ENCODE data around the gene DNAJC18. TPM values are rescaled to one million over a fixed set of nuclear protein-coding genes. Genes with fewer than 3 reads are reported as not detected.
"Not testable (repeated sequence)": the region's sequence is repeated elsewhere in the genome, so short reads cannot be mapped to it uniquely, and the experiment has no call there.

Gene DNAJC18
- total RNA-seq, 2 experiments from 2014 or later: 54.1 to 56.0 TPM

GRCh38 chr5:139387611-139388197, 51.6 kb downstream of the DNAJC18 start:
- H3K9me3 Mint-ChIP-seq: no peaks in the 10 kb centered on the region
- no peak for DNase-seq
- peaks cover 52% of the 10 kb centered on the region for H3K4me1 Mint-ChIP-seq (ENCODE audit: low read depth)
- H3K27me3 Mint-ChIP-seq: no peaks in the 10 kb centered on the region
- ChIA-PET CTCF (interaction anchor here (1.1 kb wide), 1 partner anchor 35 kb away, joined by 3 read pairs; no protein-coding TSS in a partner anchor), POLR2A (no interaction called here)
- intact Hi-C loops (cut with micrococcal nuclease): no loop called here
- H3K36me3 Mint-ChIP-seq: peaks cover 4% of the 10 kb centered on the region
- peak overlapping the region; percentile 38 for H3K27ac Mint-ChIP-seq
- no peak overlapping the region for H3K4me3 Mint-ChIP-seq

GRCh38 chr5:139386956-139387355, 52.4 kb downstream of the DNAJC18 start:
- CTCF ChIA-PET: interaction anchor here (2.0 kb wide), 1 partner anchor 15 kb away, joined by 7 read pairs; no protein-coding TSS in a partner anchor
- H3K4me1 Mint-ChIP-seq (ENCODE audit: low read depth): peaks cover 52% of the 10 kb centered on the region
- H3K27me3 Mint-ChIP-seq; intact Hi-C loops (cut with micrococcal nuclease); H3K27ac Mint-ChIP-seq; DNase-seq; H3K9me3 Mint-ChIP-seq; H3K36me3 Mint-ChIP-seq; H3K4me3 Mint-ChIP-seq; POLR2A ChIA-PET: not testable (repeated sequence)

GRCh38 chr5:139386050-139386438, 53.3 kb downstream of the DNAJC18 start:
- intact Hi-C loops (cut with micrococcal nuclease): no loop called here
- Mint-ChIP-seq H3K4me3 (no peak overlapping the region), H3K4me1 (ENCODE audit: low read depth) (peaks cover 43% of the 10 kb centered on the region), H3K9me3 (no peaks in the 10 kb centered on the region), H3K27me3 (no peaks in the 10 kb centered on the region), H3K27ac (peak overlapping the region; percentile 77), H3K36me3 (no peaks in the 10 kb centered on the region)
- no peak for DNase-seq
- ChIA-PET POLR2A (no interaction called here), CTCF (interaction anchor here (0.9 to 2.0 kb wide), 2 partner anchors 16 to 44 kb away, joined by 3 to 7 read pairs; partner anchors contain the start of gene PAIP2)

GRCh38 chr5:139385061-139386049, 54.0 kb downstream of the DNAJC18 start:
- intact Hi-C loops (cut with micrococcal nuclease): no loop called here
- H3K27me3 Mint-ChIP-seq: no peaks in the 10 kb centered on the region
- ChIA-PET POLR2A (interaction anchor here (0.6 to 1.1 kb wide), 3 partner anchors 10 to 515 kb away, joined by 3 read pairs; no protein-coding TSS in a partner anchor), CTCF (interaction anchor here (0.9 to 2.0 kb wide), 2 partner anchors 17 to 44 kb away, joined by 3 to 7 read pairs; partner anchors contain the start of gene PAIP2)
- H3K36me3 Mint-ChIP-seq: no peaks in the 10 kb centered on the region
- peaks cover 36% of the 10 kb centered on the region for H3K4me1 Mint-ChIP-seq (ENCODE audit: low read depth)
- peak; percentile 44 for DNase-seq
- peak overlapping the region; percentile 77 for H3K27ac Mint-ChIP-seq
- H3K4me3 Mint-ChIP-seq: peak overlapping the region; percentile 49
- no peaks in the 10 kb centered on the region for H3K9me3 Mint-ChIP-seq

- Mint-ChIP-seq H3K36me3 (no peaks in the 10 kb centered on the region), H3K27me3 (no peaks in the 10 kb centered on the region), H3K4me3 (no peak overlapping the region), H3K9me3 (no peaks in the 10 kb centered on the region), H3K4me1 (ENCODE audit: low read depth) (peaks cover 29% of the 10 kb centered on the region), H3K27ac (peak overlapping the region; percentile 77)
- no peak for DNase-seq
- intact Hi-C loops (cut with micrococcal nuclease): no loop called here
- ChIA-PET POLR2A (interaction anchor here (0.9 to 1.1 kb wide), 2 partner anchors 10 to 32 kb away, joined by 3 read pairs; no protein-coding TSS in a partner anchor), CTCF (no interaction called here)
Measured at GRCh38 chr5:139384591-139385051, 54.7 kb downstream of the DNAJC18 start.

GRCh38 chr5:139383993-139384590, 55.2 kb downstream of the DNAJC18 start:
- Mint-ChIP-seq H3K4me3 (no peak overlapping the region), H3K27ac (peak overlapping the region; percentile 4), H3K9me3 (no peaks in the 10 kb centered on the region), H3K36me3 (no peaks in the 10 kb centered on the region), H3K4me1 (ENCODE audit: low read depth) (peaks cover 24% of the 10 kb centered on the region), H3K27me3 (no peaks in the 10 kb centered on the region)
- POLR2A ChIA-PET: interaction anchor here (0.9 to 1.1 kb wide), 2 partner anchors 9 to 32 kb away, joined by 3 read pairs; no protein-coding TSS in a partner anchor
- CTCF ChIA-PET: interaction anchor here (1.4 kb wide), 1 partner anchor 133 kb away, joined by 3 read pairs; no protein-coding TSS in a partner anchor
- intact Hi-C loops (cut with micrococcal nuclease): no loop called here
- DNase-seq: no peak

GRCh38 chr5:139383275-139383992, 55.9 kb downstream of the DNAJC18 start, which contains the start of gene SLC23A1:
Gene SLC23A1, minus strand, starts transcription at chr5:139383297. Its CDS starts 44 bp downstream, at chr5:139383253.
- Mint-ChIP-seq H3K36me3 (no peaks in the 10 kb centered on the region), H3K9me3 (no peaks in the 10 kb centered on the region), H3K27ac (no peak within 1 kb of the TSS), H3K4me1 (ENCODE audit: low read depth) (peaks cover 23% of the 10 kb centered on the region), H3K4me3 (no peak within 1 kb of the TSS), H3K27me3 (no peaks in the 10 kb centered on the region)
- intact Hi-C loops (cut with micrococcal nuclease): no loop called here
- DNase-seq: no peak
- ChIA-PET POLR2A (no interaction called here), CTCF (interaction anchor here (1.4 kb wide), 1 partner anchor 133 kb away, joined by 3 read pairs; no protein-coding TSS in a partner anchor)

- intact Hi-C loops (cut with micrococcal nuclease): no loop called here
- ChIA-PET POLR2A (no interaction called here), CTCF (interaction anchor here (1.4 kb wide), 1 partner anchor 132 kb away, joined by 3 read pairs; no protein-coding TSS in a partner anchor)
- Mint-ChIP-seq H3K9me3 (no peaks in the 10 kb centered on the region), H3K4me3 (no peak overlapping the region), H3K36me3 (no peaks in the 10 kb centered on the region), H3K27ac (no peak overlapping the region), H3K4me1 (ENCODE audit: low read depth) (peaks cover 23% of the 10 kb centered on the region), H3K27me3 (no peaks in the 10 kb centered on the region)
- DNase-seq: no peak
Measured at GRCh38 chr5:139382807-139383206, 56.5 kb downstream of the DNAJC18 start.

- Mint-ChIP-seq H3K27me3 (no peaks in the 10 kb centered on the region), H3K36me3 (no peaks in the 10 kb centered on the region), H3K4me3 (no peak overlapping the region), H3K27ac (no peak overlapping the region), H3K4me1 (ENCODE audit: low read depth) (peaks cover 23% of the 10 kb centered on the region), H3K9me3 (no peaks in the 10 kb centered on the region)
- CTCF ChIA-PET: interaction anchor here (1.4 kb wide), 1 partner anchor 131 kb away, joined by 3 read pairs; no protein-coding TSS in a partner anchor
- no peak for DNase-seq
- POLR2A ChIA-PET: interaction anchor here (1.1 kb wide), 1 partner anchor 9 kb away, joined by 3 read pairs; no protein-coding TSS in a partner anchor
- intact Hi-C loops (cut with micrococcal nuclease): no loop called here
Measured at GRCh38 chr5:139381837-139382761, 57.2 kb downstream of the DNAJC18 start.

GRCh38 chr5:139379626-139380449, 59.5 kb downstream of the DNAJC18 start:
- CTCF ChIA-PET: no interaction called here
- Mint-ChIP-seq H3K4me3 (no peak overlapping the region), H3K27me3 (no peaks in the 10 kb centered on the region), H3K9me3 (no peaks in the 10 kb centered on the region), H3K27ac (no peak overlapping the region), H3K4me1 (ENCODE audit: low read depth) (peaks cover 7% of the 10 kb centered on the region), H3K36me3 (no peaks in the 10 kb centered on the region)
- no peak for DNase-seq
- POLR2A ChIA-PET: no interaction called here
- intact Hi-C loops (cut with micrococcal nuclease): no loop called here

Data from activated CD4-positive, alpha-beta memory T cell treated with anti-CD3 and anti-CD28 coated beads for 36 hours (primary cell).